Measurements from ENCODE around the gene DPEP3. TPM values are rescaled to one million over a fixed set of nuclear protein-coding genes. Genes with fewer than 3 reads are reported as not detected.

The DPEP3 gene
- total RNA-seq, 1 experiment from 2014 or later: not detected

GRCh38 chr16:67977469-67978227 is 2.7 kb downstream of the DPEP3 start:
- intact Hi-C loops (cut with micrococcal nuclease): no loop called here
- H3K4me3 ChIP-seq (ENCODE audit: low read length): no peak overlapping the region
- no peaks in the 10 kb centered on the region for H3K27me3 ChIP-seq (ENCODE audit: low read length)
- CTCF ChIA-PET: no interaction called here
- no peak overlapping the region for H2AFZ ChIP-seq (ENCODE audit: low read length)
- no peaks in the 10 kb centered on the region for H3K9me2 ChIP-seq (replicated peaks; ENCODE audit: low read length)
- POLR2A ChIA-PET (ENCODE audit: unreplicated experiment): no interaction called here
- no peak overlapping the region for H3K27ac ChIP-seq (ENCODE audit: low read length)
- no peaks in the 10 kb centered on the region for H3K4me1 ChIP-seq (ENCODE audit: insufficient read depth, low read length)
- no peaks in the 10 kb centered on the region for H3F3A ChIP-seq (ENCODE audit: low read length, unreplicated experiment)
- no peaks in the 10 kb centered on the region for H3K9me3 ChIP-seq (ENCODE audit: low read length)
- H3K4me2 ChIP-seq (ENCODE audit: low read length): no peak overlapping the region
- DNase-seq (no peak), ATAC-seq (no peak)
- H3K79me2 ChIP-seq (ENCODE audit: low read length): no peaks in the 10 kb centered on the region
- no peak overlapping the region for H3K9ac ChIP-seq (ENCODE audit: low read length)
- no peaks in the 10 kb centered on the region for H4K20me1 ChIP-seq (ENCODE audit: low read length)
- BruUV-seq (replicated peaks): no TSS peak
- no peak for TF ChIP-seq EZH2 (IDR thresholded peaks at IDR 0.05; ENCODE audit: low read length, unreplicated experiment)
- TF ChIP-seq EZH2phosphoT487 (IDR thresholded peaks at IDR 0.05; ENCODE audit: borderline replicate concordance, low read length): no peak
- no peak for TF ChIP-seq CTCF (conservative IDR thresholded peaks at IDR 0.05; ENCODE audit: low read depth, low read length)
- H3K36me3 ChIP-seq (ENCODE audit: low read depth, low read length): no peaks in the 10 kb centered on the region

- no peak overlapping the region for H3K9ac ChIP-seq (ENCODE audit: low read length)
- no peak overlapping the region for H3K27ac ChIP-seq (ENCODE audit: low read length)
- no peak overlapping the region for H3K4me3 ChIP-seq (ENCODE audit: low read length)
- TF ChIP-seq CTCF (conservative IDR thresholded peaks at IDR 0.05; ENCODE audit: low read depth, low read length): no peak
- TF ChIP-seq EZH2 (IDR thresholded peaks at IDR 0.05; ENCODE audit: low read length, unreplicated experiment): no peak
- no peak for TF ChIP-seq EZH2phosphoT487 (IDR thresholded peaks at IDR 0.05; ENCODE audit: borderline replicate concordance, low read length)
- H3K4me1 ChIP-seq (ENCODE audit: insufficient read depth, low read length): no peaks in the 10 kb centered on the region
- H3F3A ChIP-seq (ENCODE audit: low read length, unreplicated experiment): no peaks in the 10 kb centered on the region
- H4K20me1 ChIP-seq (ENCODE audit: low read length): no peaks in the 10 kb centered on the region
- CTCF ChIA-PET: no interaction called here
- DNase-seq (no peak), ATAC-seq (no peak)
- H3K27me3 ChIP-seq (ENCODE audit: low read length): no peaks in the 10 kb centered on the region
- no peak overlapping the region for H3K4me2 ChIP-seq (ENCODE audit: low read length)
- no peaks in the 10 kb centered on the region for H3K9me3 ChIP-seq (ENCODE audit: low read length)
- intact Hi-C loops (cut with micrococcal nuclease): no loop called here
- BruUV-seq (replicated peaks): no TSS peak
- H3K36me3 ChIP-seq (ENCODE audit: low read depth, low read length): no peaks in the 10 kb centered on the region
- POLR2A ChIA-PET (ENCODE audit: unreplicated experiment): no interaction called here
- H3K9me2 ChIP-seq (replicated peaks; ENCODE audit: low read length): no peaks in the 10 kb centered on the region
- no peaks in the 10 kb centered on the region for H3K79me2 ChIP-seq (ENCODE audit: low read length)
- H2AFZ ChIP-seq (ENCODE audit: low read length): no peak overlapping the region
These were observed 3.3 kb downstream of the DPEP3 start for GRCh38 chr16:67977005-67977404.

DNA sequence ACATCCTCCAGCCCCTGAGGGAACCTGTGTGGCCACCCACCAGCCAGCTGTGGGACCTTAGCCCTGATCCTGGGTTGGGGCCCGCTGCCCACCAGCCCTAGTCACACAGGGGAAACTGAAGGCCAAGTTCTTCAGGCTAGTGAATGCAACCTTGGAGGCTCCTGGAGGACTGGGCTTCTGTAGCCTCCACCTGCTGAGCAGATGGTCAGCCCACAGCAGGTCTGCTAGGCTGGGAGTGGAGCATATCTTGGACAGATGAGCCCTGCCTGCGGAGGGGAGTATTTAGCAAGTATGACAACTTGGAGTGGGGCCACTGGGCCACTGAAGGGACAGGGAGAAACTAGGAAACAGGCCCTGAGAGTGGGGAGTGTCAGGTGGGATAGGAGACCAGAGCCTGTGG is 4.1 kb downstream of the DPEP3 start:
- H3K9me2 ChIP-seq (replicated peaks; ENCODE audit: low read length): no peaks in the 10 kb centered on the region
- ChIA-PET CTCF (no interaction called here), POLR2A (ENCODE audit: unreplicated experiment) (no interaction called here)
- H3K9me3 ChIP-seq (ENCODE audit: low read length): no peaks in the 10 kb centered on the region
- H3F3A ChIP-seq (ENCODE audit: low read length, unreplicated experiment): no peaks in the 10 kb centered on the region
- no TSS peak for BruUV-seq (replicated peaks)
- no peaks in the 10 kb centered on the region for H4K20me1 ChIP-seq (ENCODE audit: low read length)
- no peak overlapping the region for H2AFZ ChIP-seq (ENCODE audit: low read length)
- TF ChIP-seq EZH2phosphoT487 (IDR thresholded peaks at IDR 0.05; ENCODE audit: borderline replicate concordance, low read length) (no peak), EZH2 (IDR thresholded peaks at IDR 0.05; ENCODE audit: low read length, unreplicated experiment) (no peak), CTCF (conservative IDR thresholded peaks at IDR 0.05; ENCODE audit: low read depth, low read length) (no peak)
- no peaks in the 10 kb centered on the region for H3K27me3 ChIP-seq (ENCODE audit: low read length)
- H3K4me2 ChIP-seq (ENCODE audit: low read length): no peak overlapping the region
- H3K79me2 ChIP-seq (ENCODE audit: low read length): no peaks in the 10 kb centered on the region
- intact Hi-C loops (cut with micrococcal nuclease): no loop called here
- H3K9ac ChIP-seq (ENCODE audit: low read length): no peak overlapping the region
- H3K27ac ChIP-seq (ENCODE audit: low read length): no peak overlapping the region
- H3K36me3 ChIP-seq (ENCODE audit: low read depth, low read length): no peaks in the 10 kb centered on the region
- no peaks in the 10 kb centered on the region for H3K4me1 ChIP-seq (ENCODE audit: insufficient read depth, low read length)
- DNase-seq (no peak), ATAC-seq (no peak)
- no peak overlapping the region for H3K4me3 ChIP-seq (ENCODE audit: low read length)
